HEK293 (cell line): Measurements from ENCODE around the gene GRIK2.

ENCODE experiments used
- CTCF ChIA-PET: fragments of 350-600 bp; formaldehyde crosslinking; extraction: SDS; loops from one replicate; lab custom pipeline; 2021; ENCODE audit warnings: antibody characterized with exemption; lab: Yijun Ruan, JAX
- POLR2A ChIA-PET: fragments of 300-600 bp; formaldehyde crosslinking; extraction: SDS; loops from one replicate; lab custom pipeline; 2020; ENCODE audit warnings: antibody characterized with exemption, inconsistent platforms; lab: Yijun Ruan, JAX
- H3K27ac ChIP-seq: fragments of 200-500 bp; sonication (Bioruptor generic); 2 replicates; pipeline ENCODE4 v1.5.1; 2014; ENCODE audit warnings: low read depth, low read length, control low read depth, inconsistent platforms; ENCODE audit errors: extremely low read depth
- H3K36me3 ChIP-seq, 2 experiments: fragments of 200-500 bp in 1 of 2; sonication (Bioruptor generic) in 1 of 2; 1 replicate in 1 of 2; 2 replicates in 1 of 2; pipeline ENCODE4 v1.5.1; 2014 to 2017; ENCODE audit warnings: inconsistent platforms in 2 of 2, low read length in 2 of 2; ENCODE audit not compliant: control insufficient read depth in 2 of 2, insufficient read depth in 1 of 2
- H3K4me1 ChIP-seq: fragments of 200-500 bp; sonication (Bioruptor generic); 2 replicates; pipeline ENCODE4 v1.5.1; 2014; ENCODE audit warnings: mild to moderate bottlenecking, low read length, inconsistent platforms; ENCODE audit not compliant: control insufficient read depth, insufficient read depth
- H3K4me3 ChIP-seq: 2 replicates; pipeline ENCODE4 v1.5.1; 2011; ENCODE audit warnings: low read depth, mild to moderate bottlenecking, control low read depth, low read length, moderate library complexity
- H3K9me3 ChIP-seq: fragments of 200-500 bp; sonication (Bioruptor generic); 2 replicates; pipeline ENCODE4 v1.5.1; 2014; ENCODE audit warnings: low read depth, low read length, inconsistent platforms; ENCODE audit not compliant: control insufficient read depth, insufficient read depth
- ATF2 ChIP-seq: fragments of 450-650 bp; formaldehyde crosslinking; IDR thresholded peaks from 2 replicates; pipeline ENCODE4 v1.5.1; 2016; ENCODE audit warnings: missing biosample characterization, missing genetic modification characterization, low read depth
- FEZF1 ChIP-seq: fragments of 450-650 bp; formaldehyde crosslinking; IDR thresholded peaks from 2 replicates; pipeline ENCODE4 v1.5.1; 2016; ENCODE audit warnings: missing biosample characterization, missing genetic modification characterization
- KLF8 ChIP-seq: fragments of 450-650 bp; formaldehyde crosslinking; IDR thresholded peaks from 2 replicates; pipeline ENCODE4 v1.5.1; 2016; ENCODE audit warnings: missing biosample characterization, missing genetic modification characterization
- KLF9 ChIP-seq: fragments of 450-650 bp; formaldehyde crosslinking; IDR thresholded peaks from 2 replicates; pipeline ENCODE4 v1.5.1; 2016; ENCODE audit warnings: missing biosample characterization, missing genetic modification characterization, low read depth
- MYNN ChIP-seq: fragments of 450-650 bp; formaldehyde crosslinking; IDR thresholded peaks from 2 replicates; pipeline ENCODE4 v1.5.1; 2016; ENCODE audit warnings: missing biosample characterization, missing genetic modification characterization, borderline replicate concordance
- RBAK ChIP-seq: fragments of 450-650 bp; formaldehyde crosslinking; IDR thresholded peaks from 2 replicates; pipeline ENCODE4 v1.5.1; 2016; ENCODE audit warnings: missing biosample characterization, missing genetic modification characterization
- SALL2 ChIP-seq: fragments of 450-650 bp; formaldehyde crosslinking; IDR thresholded peaks from 2 replicates; pipeline ENCODE4 v1.5.0; 2017; ENCODE audit warnings: missing biosample characterization, mild to moderate bottlenecking, missing genetic modification characterization, borderline replicate concordance
- SP3 ChIP-seq: fragments of 450-650 bp; formaldehyde crosslinking; IDR thresholded peaks from 2 replicates; pipeline ENCODE4 v1.5.1; 2016; ENCODE audit warnings: missing biosample characterization, missing genetic modification characterization
- TCF7L2 ChIP-seq: IDR thresholded peaks from 2 replicates; pipeline ENCODE4 v1.6.1; 2011; ENCODE audit warnings: low read depth, mild to moderate bottlenecking, inconsistent platforms, low read length, moderate library complexity, borderline replicate concordance
- ZNF121 ChIP-seq: fragments of 450-650 bp; formaldehyde crosslinking; IDR thresholded peaks from 2 replicates; pipeline ENCODE4 v1.5.1; 2016; ENCODE audit warnings: missing biosample characterization, missing genetic modification characterization
- ZNF138 ChIP-seq: fragments of 450-650 bp; formaldehyde crosslinking; IDR thresholded peaks from 2 replicates; pipeline ENCODE4 v1.5.1; 2016; ENCODE audit warnings: missing biosample characterization, missing genetic modification characterization, borderline replicate concordance
- ZNF184 ChIP-seq: fragments of 450-650 bp; IDR thresholded peaks from 2 replicates; pipeline ENCODE4 v1.5.1; 2018; ENCODE audit warnings: missing biosample characterization, mild to moderate bottlenecking, missing genetic modification characterization
- ZNF223 ChIP-seq: fragments of 450-650 bp; formaldehyde crosslinking; IDR thresholded peaks from 2 replicates; pipeline ENCODE4 v1.5.1; 2016; ENCODE audit warnings: missing biosample characterization, missing genetic modification characterization
- ZNF37A ChIP-seq: fragments of 450-650 bp; IDR thresholded peaks from 2 replicates; pipeline ENCODE4 v1.5.1; 2018; ENCODE audit warnings: missing biosample characterization, missing genetic modification characterization
- ZNF473 ChIP-seq: fragments of 450-650 bp; formaldehyde crosslinking; IDR thresholded peaks from 2 replicates; pipeline ENCODE4 v1.5.1; 2017; ENCODE audit warnings: missing biosample characterization, missing genetic modification characterization
- ZNF639 ChIP-seq: fragments of 450-650 bp; formaldehyde crosslinking; IDR thresholded peaks from 2 replicates; pipeline ENCODE4 v1.5.1; 2016; ENCODE audit warnings: missing biosample characterization, missing genetic modification characterization
- ZNF677 ChIP-seq: fragments of 450-650 bp; IDR thresholded peaks from 2 replicates; pipeline ENCODE4 v1.5.0; 2018; ENCODE audit warnings: missing biosample characterization, mild to moderate bottlenecking, missing genetic modification characterization, moderate library complexity
- ZNF768 ChIP-seq: fragments of 450-650 bp; formaldehyde crosslinking; IDR thresholded peaks from 2 replicates; pipeline ENCODE4 v1.5.1; 2018; ENCODE audit warnings: missing biosample characterization, mild to moderate bottlenecking, missing genetic modification characterization
- ZNF830 ChIP-seq: fragments of 450-650 bp; IDR thresholded peaks from 2 replicates; pipeline ENCODE4 v1.5.0; 2018; ENCODE audit warnings: missing biosample characterization, missing genetic modification characterization, low read depth, mild to moderate bottlenecking, moderate library complexity
- ZSCAN18 ChIP-seq: fragments of 450-650 bp; formaldehyde crosslinking; IDR thresholded peaks from 2 replicates; pipeline ENCODE4 v1.5.1; 2016; ENCODE audit warnings: missing biosample characterization, missing genetic modification characterization
- TF ChIP-seq, protein P1 (sequence below): fragments of 450-650 bp; formaldehyde crosslinking; IDR thresholded peaks from 2 replicates; pipeline ENCODE4 v1.5.1; 2017; ENCODE audit warnings: missing biosample characterization, missing genetic modification characterization
- TF ChIP-seq, protein P2 (sequence below): fragments of 450-650 bp; formaldehyde crosslinking; IDR thresholded peaks from 2 replicates; pipeline ENCODE4 v1.5.1; 2016; ENCODE audit warnings: missing biosample characterization, missing genetic modification characterization

Gene GRIK2

GRCh38 chr6:101937108-101937507, 543.6 kb downstream of the GRIK2 start:
- no peak overlapping the region for H3K4me3 ChIP-seq
- no peak overlapping the region for H3K27ac ChIP-seq
- TF ChIP-seq ZNF639 (tag by site-specific recombination), result no peak
- no peak for TF ChIP-seq ZNF121
- TF ChIP-seq RBAK, result no peak
- no peak for TF ChIP-seq ZSCAN18 (tag by site-specific recombination)
- TF ChIP-seq SP3, result no peak
- TF ChIP-seq ZNF473 (tag by site-specific recombination), result no peak
- no peak for TF ChIP-seq MYNN
- TF ChIP-seq ZNF37A (tag by site-specific recombination), result no peak
- no peak for TF ChIP-seq KLF8
- no peak for TF ChIP-seq KLF9 (tag by site-specific recombination)
- TF ChIP-seq ZNF677 (tag by site-specific recombination), result no peak
- TF ChIP-seq, protein P1, sequence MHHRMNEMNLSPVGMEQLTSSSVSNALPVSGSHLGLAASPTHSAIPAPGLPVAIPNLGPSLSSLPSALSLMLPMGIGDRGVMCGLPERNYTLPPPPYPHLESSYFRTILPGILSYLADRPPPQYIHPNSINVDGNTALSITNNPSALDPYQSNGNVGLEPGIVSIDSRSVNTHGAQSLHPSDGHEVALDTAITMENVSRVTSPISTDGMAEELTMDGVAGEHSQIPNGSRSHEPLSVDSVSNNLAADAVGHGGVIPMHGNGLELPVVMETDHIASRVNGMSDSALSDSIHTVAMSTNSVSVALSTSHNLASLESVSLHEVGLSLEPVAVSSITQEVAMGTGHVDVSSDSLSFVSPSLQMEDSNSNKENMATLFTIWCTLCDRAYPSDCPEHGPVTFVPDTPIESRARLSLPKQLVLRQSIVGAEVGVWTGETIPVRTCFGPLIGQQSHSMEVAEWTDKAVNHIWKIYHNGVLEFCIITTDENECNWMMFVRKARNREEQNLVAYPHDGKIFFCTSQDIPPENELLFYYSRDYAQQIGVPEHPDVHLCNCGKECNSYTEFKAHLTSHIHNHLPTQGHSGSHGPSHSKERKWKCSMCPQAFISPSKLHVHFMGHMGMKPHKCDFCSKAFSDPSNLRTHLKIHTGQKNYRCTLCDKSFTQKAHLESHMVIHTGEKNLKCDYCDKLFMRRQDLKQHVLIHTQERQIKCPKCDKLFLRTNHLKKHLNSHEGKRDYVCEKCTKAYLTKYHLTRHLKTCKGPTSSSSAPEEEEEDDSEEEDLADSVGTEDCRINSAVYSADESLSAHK (tag by site-specific recombination), result no peak
- no peak for TF ChIP-seq ATF2 (tag by site-specific recombination)
- no peak for TF ChIP-seq ZNF184
- TF ChIP-seq ZNF138 (tag by site-specific recombination), result no peak
- TF ChIP-seq, protein P2, sequence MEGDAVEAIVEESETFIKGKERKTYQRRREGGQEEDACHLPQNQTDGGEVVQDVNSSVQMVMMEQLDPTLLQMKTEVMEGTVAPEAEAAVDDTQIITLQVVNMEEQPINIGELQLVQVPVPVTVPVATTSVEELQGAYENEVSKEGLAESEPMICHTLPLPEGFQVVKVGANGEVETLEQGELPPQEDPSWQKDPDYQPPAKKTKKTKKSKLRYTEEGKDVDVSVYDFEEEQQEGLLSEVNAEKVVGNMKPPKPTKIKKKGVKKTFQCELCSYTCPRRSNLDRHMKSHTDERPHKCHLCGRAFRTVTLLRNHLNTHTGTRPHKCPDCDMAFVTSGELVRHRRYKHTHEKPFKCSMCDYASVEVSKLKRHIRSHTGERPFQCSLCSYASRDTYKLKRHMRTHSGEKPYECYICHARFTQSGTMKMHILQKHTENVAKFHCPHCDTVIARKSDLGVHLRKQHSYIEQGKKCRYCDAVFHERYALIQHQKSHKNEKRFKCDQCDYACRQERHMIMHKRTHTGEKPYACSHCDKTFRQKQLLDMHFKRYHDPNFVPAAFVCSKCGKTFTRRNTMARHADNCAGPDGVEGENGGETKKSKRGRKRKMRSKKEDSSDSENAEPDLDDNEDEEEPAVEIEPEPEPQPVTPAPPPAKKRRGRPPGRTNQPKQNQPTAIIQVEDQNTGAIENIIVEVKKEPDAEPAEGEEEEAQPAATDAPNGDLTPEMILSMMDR (tag by site-specific recombination), result no peak
- TF ChIP-seq ZNF768 (tag by site-specific recombination), result no peak
- H3K4me1 ChIP-seq, result no peaks in the 10 kb centered on the region
- ChIA-PET CTCF (interaction anchor here (0.6 kb wide), 1 partner anchor 1350 kb away, joined by 5 read pairs; no protein-coding TSS in a partner anchor), POLR2A (no interaction called here)
- H3K9me3 ChIP-seq, result no peaks in the 10 kb centered on the region
- no peaks in the 10 kb centered on the region for H3K36me3 ChIP-seq

DNA sequence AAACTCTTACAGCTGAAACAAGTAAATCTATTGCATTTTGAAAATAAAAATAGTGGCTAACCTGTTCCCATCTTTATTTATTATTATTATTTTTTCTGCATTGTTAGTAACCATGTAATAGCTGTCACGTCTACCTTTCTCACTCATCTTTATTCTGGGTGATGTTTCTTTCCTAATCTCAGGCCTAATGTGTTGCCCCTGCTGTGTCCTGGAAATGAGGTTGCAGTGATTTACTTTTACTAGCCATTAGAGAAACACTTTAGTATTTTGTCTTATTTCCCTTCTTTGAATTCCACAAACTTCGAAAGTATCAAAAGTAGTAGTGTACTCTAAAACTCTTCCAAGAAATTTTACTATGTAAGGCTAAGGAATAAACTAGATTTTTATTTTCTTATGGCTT, 546.9 kb downstream of the GRIK2 start:
- Histone ChIP-seq H3K9me3 (no peaks in the 10 kb centered on the region), H3K27ac (no peak overlapping the region), H3K36me3 (no peaks in the 10 kb centered on the region), H3K4me3 (no peak overlapping the region), H3K4me1 (no peaks in the 10 kb centered on the region)
- TF ChIP-seq ZNF223 (tag by site-specific recombination), result no peak
- TF ChIP-seq FEZF1, result no peak
- TF ChIP-seq ZNF830 (tag by site-specific recombination), result no peak
- TF ChIP-seq SALL2 (tag by site-specific recombination), result no peak
- TF ChIP-seq TCF7L2, result no peak
- POLR2A ChIA-PET, result no interaction called here
- CTCF ChIA-PET, result no interaction called here
